ENCODE measurements around the gene UGDH.
"Not testable (repeated sequence)": the region's sequence is repeated elsewhere in the genome, so short reads cannot be mapped to it uniquely, and the experiment has no call there.

UGDH gene

GRCh38 chr4:39526765-39527295, 409 bp downstream of the UGDH start:
- DNase-seq = no peak

GRCh38 chr4:39525822-39526690, 1.2 kb downstream of the UGDH start:
- DNase-seq = no peak

- DNase-seq = no peak
Observed at GRCh38 chr4:39524161-39524957, 2.9 kb downstream of the UGDH start.

GRCh38 chr4:39522068-39522467, 5.2 kb downstream of the UGDH start:
- no peak for DNase-seq

- DNase-seq = no peak
Observed at GRCh38 chr4:39521253-39521919, 5.9 kb downstream of the UGDH start.

- DNase-seq = no peak
Observed at GRCh38 chr4:39518484-39518883, 8.8 kb downstream of the UGDH start.

- DNase-seq = no peak
Observed at GRCh38 chr4:39516407-39516966, 10.8 kb downstream of the UGDH start.

GRCh38 chr4:39515669-39516401, 11.4 kb downstream of the UGDH start:
- DNase-seq = not testable (repeated sequence)

- DNase-seq = no peak
Observed at GRCh38 chr4:39514888-39515401, 12.3 kb downstream of the UGDH start.

- not testable (repeated sequence) for DNase-seq
Observed at GRCh38 chr4:39514266-39514665, 13.0 kb downstream of the UGDH start.

- DNase-seq = no peak
Observed at GRCh38 chr4:39510348-39510929, 16.8 kb downstream of the UGDH start.

- no peak for DNase-seq
Observed at GRCh38 chr4:39505581-39505980, 21.7 kb downstream of the UGDH start.

GRCh38 chr4:39504538-39504937, 22.7 kb downstream of the UGDH start:
- DNase-seq = no peak

GRCh38 chr4:39502664-39503035, 24.6 kb downstream of the UGDH start:
- DNase-seq = not testable (repeated sequence)

GRCh38 chr4:39502019-39502663, 25.1 kb downstream of the UGDH start:
- no peak for DNase-seq

GRCh38 chr4:39498727-39499020, 28.6 kb downstream of the UGDH start:
- no peak for DNase-seq

GRCh38 chr4:39497909-39498726, 29.1 kb downstream of the UGDH start:
- DNase-seq = no peak

- no peak for DNase-seq
Observed at GRCh38 chr4:39495446-39496213, 31.6 kb downstream of the UGDH start.

GRCh38 chr4:39494354-39494753, 32.9 kb downstream of the UGDH start:
- no peak for DNase-seq

GRCh38 chr4:39490322-39490721, 36.9 kb downstream of the UGDH start:
- DNase-seq = no peak

All from NCI-H1105 (cell line).